Sigmoid colon (tissue), 4 donors: ENCODE data around the gene EPHA8.

Source experiments
- POLR2A ChIP-seq, 2 donors: fragments of 450-650 bp; IDR thresholded peaks; one replicate each; pipeline ENCODE4 v1.6.1; 2016; ENCODE audit warnings: antibody characterized with exemption in 2 of 2, mild to moderate bottlenecking in 2 of 2, moderate library complexity in 2 of 2
- POLR2AphosphoS5 ChIP-seq, 4 donors: sonication (generic); formaldehyde crosslinking; IDR thresholded peaks; one replicate each; pipeline ENCODE4 v1.6.1; 2017; ENCODE audit warnings: antibody characterized with exemption in 4 of 4
- TF ChIP-seq, protein P1 (sequence below), 4 experiments: fragments of 450-650 bp in 3 of 4; fragments of 200-600 bp in 1 of 4; IDR thresholded peaks; one replicate each; pipeline ENCODE4 v1.5.1; 2016 to 2019; ENCODE audit warnings: antibody characterized with exemption in 4 of 4, mild to moderate bottlenecking in 3 of 4, moderate library complexity in 2 of 4

GRCh38 chr1:22562584-22563583 is at the start of gene EPHA8:
- TF ChIP-seq, protein P1, sequence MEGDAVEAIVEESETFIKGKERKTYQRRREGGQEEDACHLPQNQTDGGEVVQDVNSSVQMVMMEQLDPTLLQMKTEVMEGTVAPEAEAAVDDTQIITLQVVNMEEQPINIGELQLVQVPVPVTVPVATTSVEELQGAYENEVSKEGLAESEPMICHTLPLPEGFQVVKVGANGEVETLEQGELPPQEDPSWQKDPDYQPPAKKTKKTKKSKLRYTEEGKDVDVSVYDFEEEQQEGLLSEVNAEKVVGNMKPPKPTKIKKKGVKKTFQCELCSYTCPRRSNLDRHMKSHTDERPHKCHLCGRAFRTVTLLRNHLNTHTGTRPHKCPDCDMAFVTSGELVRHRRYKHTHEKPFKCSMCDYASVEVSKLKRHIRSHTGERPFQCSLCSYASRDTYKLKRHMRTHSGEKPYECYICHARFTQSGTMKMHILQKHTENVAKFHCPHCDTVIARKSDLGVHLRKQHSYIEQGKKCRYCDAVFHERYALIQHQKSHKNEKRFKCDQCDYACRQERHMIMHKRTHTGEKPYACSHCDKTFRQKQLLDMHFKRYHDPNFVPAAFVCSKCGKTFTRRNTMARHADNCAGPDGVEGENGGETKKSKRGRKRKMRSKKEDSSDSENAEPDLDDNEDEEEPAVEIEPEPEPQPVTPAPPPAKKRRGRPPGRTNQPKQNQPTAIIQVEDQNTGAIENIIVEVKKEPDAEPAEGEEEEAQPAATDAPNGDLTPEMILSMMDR (IDR thresholded peaks at IDR 0.05) = no peak
- no peak for TF ChIP-seq POLR2AphosphoS5 (IDR thresholded peaks at IDR 0.05)
- no peak for TF ChIP-seq POLR2A (IDR thresholded peaks at IDR 0.05)
